T-helper 2 cell treated with Interferon-gamma antibody and Interleukin-4, amounts not matched to agents 100 ng/mL and 5 ng/mL, for 36 hours (primary cell): ENCODE measurements around the gene MACC1. TPM values are rescaled to one million over a fixed set of nuclear protein-coding genes. Genes with fewer than 3 reads are reported as not detected.

Experiments used
- intact Hi-C: fragments of 100-400 bp; cut with micrococcal nuclease; formaldehyde crosslinking; loops from one replicate; pipeline ENCODE4 v1.15.1; 2023
- total RNA-seq: library from RNA; stranded (reverse); gene quantifications from 2 replicates; pipeline ENCODE4 v1.2.3, GENCODE V29; 2022

MACC1 gene, protein sequence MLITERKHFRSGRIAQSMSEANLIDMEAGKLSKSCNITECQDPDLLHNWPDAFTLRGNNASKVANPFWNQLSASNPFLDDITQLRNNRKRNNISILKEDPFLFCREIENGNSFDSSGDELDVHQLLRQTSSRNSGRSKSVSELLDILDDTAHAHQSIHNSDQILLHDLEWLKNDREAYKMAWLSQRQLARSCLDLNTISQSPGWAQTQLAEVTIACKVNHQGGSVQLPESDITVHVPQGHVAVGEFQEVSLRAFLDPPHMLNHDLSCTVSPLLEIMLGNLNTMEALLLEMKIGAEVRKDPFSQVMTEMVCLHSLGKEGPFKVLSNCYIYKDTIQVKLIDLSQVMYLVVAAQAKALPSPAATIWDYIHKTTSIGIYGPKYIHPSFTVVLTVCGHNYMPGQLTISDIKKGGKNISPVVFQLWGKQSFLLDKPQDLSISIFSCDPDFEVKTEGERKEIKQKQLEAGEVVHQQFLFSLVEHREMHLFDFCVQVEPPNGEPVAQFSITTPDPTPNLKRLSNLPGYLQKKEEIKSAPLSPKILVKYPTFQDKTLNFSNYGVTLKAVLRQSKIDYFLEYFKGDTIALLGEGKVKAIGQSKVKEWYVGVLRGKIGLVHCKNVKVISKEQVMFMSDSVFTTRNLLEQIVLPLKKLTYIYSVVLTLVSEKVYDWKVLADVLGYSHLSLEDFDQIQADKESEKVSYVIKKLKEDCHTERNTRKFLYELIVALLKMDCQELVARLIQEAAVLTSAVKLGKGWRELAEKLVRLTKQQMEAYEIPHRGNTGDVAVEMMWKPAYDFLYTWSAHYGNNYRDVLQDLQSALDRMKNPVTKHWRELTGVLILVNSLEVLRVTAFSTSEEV
- 0.02 TPM in 2 replicates for total RNA-seq

DNA sequence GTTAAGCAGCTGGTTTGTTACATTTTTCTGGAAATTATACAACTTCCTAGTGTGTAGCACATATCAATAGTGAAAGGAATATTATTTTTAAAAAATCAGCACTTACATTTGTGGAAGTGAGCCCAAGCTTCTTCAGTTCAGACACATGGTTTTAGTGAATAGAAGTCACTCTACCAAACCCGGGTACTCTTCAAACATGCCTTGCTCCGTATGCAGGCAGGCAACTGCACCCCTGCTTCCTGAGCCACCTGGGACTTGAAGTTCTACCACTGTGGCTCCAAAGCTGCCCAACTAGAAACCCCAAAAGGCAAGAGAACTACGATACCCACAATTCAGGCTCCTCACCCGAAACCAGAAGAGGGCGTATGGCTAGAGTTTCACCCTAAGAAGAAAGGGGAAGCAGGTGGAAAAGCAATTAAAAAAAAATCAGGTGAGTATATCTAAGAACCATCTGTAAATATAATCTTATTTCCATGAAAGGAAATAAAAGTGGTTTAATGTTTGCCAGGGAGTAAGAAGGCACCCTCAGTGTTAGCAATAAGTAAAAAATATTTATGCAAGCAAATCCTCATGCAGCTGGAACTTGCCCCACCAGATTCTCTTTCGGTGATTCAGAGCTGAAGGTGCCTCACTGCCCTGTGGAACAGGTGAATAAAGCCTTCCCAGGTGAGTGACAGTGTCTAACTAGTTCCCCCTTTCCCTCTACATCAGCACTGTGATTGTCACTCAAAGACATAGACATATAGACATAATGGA, at the start of gene MACC1:
Gene MACC1, minus strand, starts transcription at position 192 of the 756 bp plus-strand sequence. CDS start 55,522 bp downstream, outside the sequence.
- intact Hi-C loops: no loop called here

DNA sequence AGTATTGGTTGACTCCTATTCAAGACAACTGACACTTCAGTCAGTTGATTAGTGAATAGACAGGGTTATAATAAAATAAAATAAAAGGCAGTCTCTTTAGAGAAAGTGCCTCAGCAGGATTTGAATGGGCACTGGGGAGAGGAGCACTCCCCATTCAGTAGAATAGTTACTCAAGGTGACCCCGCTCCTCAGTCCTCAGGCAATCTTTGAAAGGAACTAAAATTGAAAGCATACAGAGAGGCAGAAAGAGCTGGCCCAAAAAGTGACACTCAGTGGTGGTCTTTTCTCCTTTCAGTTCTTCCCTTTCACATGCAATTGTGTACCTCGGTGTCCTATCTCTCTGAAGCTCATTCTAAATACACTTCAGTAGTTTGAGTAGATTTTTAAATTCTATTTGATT, 47.4 kb upstream of the MACC1 start:
- intact Hi-C loops: no loop called here

DNA sequence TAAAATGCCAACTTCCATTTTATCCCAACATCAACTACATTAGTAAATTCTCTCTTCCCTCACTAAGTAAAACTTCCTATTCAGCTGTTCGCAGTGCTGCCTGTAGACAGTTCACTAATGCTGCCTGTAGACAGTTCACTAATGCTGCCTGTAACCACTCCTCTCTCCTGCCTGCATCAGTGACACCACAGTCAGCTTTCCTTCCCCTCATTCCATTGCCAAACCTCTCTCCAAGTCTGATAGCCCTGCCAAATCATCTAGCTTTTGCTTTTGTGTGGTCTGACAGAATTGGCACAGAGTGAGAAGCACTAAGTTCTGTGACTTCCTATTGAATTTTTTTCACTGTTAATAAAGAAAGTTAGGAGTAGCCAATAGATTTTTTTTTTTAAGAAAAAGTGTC, 43.0 kb upstream of the MACC1 start:
- intact Hi-C loops: no loop called here

DNA sequence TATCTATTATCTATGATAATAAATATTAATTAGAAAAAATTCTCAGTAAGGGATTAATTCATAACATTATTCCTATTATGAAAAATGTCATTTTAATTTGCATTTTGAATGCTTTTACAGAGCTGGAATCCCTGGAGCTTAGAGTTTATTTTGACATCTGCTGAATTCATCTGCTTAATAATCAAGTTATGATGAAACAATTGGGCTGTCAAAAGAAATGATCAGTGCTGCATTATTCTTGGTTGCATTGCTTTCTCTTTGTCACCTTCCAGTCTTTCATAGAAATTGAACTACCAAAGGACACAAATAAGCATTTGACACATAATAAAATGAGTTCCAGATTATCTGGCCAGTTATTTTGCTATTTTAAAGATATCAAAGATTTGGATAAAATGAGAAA, 40.0 kb upstream of the MACC1 start:
- intact Hi-C loops: no loop called here

DNA sequence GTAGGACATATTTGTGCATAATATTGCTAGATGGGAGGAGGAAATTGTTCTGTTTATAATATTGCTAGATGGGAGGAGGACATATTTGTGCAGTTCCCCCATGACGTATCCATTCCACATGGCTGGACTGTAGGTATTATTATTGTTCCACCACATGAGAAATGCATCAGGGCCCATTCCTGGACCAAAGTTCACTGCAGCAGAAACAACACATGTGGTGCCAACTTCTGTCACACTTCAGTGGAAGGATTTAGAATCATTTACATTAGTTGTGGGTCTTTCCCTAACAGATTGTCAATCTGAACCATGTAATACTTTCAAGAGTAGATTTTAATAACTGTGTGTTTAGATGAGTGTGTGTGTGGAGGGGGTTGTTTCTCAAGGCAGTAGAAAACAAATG, 32.7 kb upstream of the MACC1 start:
- intact Hi-C loops: no loop called here

DNA sequence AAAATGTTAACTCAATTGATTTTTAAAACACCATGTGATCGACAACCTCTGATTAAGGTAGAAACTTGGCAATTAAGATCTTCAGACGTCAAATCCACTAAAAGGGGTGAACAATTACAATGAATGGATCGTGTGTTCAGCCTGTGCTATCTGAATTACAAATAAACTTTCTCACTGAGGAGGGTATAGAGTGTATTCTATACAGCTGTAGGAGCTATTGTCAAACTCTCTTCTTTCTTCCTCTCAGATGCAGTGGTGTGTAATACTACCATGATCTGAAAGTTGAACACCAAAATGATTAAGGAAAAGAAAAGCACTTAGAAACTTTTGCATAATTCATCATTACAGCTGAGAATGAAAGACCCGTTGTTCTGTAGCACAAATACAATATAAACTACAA, 32.2 kb upstream of the MACC1 start:
- intact Hi-C loops: no loop called here

DNA sequence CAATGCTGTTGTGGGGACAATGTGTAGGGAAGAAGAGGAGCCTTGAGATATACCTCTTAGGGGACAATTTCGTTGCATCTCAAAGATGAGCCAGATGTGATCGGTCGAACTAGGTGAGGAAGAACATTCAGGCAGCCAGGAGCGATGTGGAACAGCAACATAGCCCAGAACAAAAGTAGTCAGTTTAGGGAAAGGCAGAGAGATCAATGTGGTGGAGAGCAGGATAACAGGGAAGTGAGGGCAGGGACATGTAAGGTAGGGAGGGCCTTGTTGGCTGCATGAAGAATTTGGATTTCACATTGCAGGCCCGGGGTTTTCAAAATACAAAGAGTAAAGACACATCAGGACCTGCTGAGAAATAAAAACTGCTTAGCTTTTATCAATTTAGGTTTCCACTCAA, 29.1 kb upstream of the MACC1 start:
- intact Hi-C loops: no loop called here

DNA sequence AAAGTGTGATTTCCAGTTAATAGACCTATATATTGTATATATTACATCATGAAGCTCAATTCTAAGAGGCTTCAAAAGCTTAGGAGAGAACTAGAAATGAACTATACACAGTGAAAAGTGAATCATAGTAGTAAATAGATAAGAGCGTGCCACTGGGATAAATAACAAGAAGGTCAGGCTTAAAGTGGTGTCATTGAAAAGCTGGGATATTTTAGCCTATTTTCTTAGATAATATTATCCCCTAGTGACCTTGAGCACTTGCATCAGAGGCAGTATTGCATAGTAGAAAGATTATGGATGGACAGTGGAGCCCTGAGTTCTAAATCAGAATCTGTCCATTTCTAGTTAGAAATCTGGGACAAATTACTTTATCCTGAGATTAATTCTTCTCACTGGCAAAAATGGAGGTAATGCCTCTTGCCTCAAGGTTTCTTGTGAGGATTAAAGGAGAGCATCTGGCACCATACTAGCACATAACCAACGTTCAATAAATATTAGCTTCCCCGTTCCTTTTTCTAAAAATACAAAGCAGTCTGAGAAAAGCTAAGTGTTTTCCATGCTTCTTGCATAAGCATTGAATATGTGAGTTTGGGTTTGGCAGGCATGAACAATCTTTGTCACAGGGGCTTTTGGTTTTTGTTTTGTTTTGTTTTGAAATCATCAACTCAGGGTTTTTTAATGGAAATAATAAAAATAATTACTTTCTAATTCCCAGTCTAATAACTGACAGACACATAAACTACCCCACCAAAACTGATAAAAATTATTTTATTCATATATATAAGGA, 27.3 kb upstream of the MACC1 start:
- intact Hi-C loops: no loop called here

DNA sequence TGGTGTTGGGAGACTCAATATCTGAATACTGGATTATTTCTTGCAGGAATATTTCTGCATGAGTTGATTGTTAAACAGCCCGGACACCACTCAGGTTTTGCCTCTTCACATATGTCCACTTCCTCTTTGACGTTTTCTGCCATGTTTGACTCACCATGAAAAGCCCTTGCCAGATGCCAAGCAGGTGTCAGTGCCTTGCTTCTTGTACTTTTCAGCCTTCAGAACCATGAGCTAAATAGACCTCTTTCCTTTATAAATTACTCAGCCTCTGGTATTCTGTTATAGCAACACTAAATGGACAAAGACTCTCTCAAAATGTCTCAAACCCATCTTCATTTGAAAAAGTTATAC, 24.7 kb upstream of the MACC1 start:
- intact Hi-C loops: no loop called here

DNA sequence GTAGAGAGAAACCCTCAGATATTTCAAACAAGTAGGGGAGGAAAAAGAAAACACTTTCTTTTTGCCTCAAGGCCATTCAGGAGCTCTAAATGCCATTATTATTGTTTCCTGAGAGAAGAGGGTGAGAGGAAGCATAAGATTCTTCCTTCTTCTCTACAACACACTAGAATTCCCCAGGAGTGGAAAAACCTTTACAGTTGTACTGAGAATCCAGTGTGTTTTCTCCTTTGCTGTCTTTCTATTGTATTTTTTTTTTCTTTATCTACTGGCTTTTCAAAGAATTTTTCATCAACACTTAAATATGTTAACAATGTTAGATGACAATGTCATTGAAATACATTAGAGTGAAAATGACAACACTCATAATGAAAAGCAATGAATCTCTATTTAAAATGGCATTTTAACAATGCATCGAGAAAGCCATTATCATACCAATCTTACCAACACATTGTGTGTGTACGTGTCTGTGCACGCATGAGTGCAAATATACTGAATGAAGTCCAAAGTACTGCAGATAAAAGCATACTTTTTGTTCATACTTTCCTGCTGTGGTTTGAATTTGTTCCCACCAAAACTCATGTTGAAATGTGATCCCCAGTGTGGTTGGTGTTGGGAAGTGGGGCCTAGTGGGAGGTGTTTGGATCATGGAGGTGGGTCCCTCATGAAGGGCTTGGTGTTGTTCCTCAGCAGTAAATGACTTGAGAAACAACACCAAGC, 24.2 kb upstream of the MACC1 start:
- intact Hi-C loops: no loop called here

DNA sequence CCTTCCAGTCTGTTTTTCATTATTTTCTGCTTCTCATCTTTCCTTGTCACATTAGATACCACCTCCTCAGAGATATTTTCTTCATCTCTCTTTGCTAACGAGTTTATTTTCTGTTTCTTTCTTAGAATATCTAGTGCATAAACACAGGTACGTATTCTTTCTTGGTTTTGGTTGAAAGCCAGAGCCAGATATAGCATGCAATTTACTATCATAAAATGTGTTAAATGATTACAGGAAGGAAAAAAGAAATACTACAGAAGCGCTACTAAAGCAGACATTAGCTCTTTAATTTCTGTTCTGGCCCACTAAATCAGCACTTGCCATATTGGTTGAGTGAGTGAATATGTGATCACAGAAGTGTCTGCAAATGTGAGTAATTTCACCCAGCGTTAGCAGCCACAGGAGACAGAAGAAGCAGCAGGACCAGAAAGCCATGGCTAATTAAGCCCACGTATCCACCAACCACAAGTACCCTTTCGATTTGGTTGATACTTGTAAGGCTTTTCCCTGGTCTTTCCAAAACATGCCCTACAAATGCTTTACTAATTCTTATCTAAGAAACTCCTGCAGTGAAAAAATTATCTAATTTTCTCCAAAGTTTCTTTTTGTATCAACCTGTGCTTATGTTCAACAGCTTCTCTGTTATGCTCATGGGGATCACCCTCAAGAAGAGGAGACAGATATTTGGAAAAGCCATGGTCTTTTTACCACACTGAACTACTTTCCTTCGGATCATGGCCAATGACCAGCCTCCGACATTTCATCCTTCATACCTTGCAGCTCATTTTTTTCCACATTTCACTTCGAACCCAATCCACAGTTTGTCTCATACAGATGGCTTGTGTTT, 23.1 kb upstream of the MACC1 start:
- intact Hi-C loops: no loop called here

DNA sequence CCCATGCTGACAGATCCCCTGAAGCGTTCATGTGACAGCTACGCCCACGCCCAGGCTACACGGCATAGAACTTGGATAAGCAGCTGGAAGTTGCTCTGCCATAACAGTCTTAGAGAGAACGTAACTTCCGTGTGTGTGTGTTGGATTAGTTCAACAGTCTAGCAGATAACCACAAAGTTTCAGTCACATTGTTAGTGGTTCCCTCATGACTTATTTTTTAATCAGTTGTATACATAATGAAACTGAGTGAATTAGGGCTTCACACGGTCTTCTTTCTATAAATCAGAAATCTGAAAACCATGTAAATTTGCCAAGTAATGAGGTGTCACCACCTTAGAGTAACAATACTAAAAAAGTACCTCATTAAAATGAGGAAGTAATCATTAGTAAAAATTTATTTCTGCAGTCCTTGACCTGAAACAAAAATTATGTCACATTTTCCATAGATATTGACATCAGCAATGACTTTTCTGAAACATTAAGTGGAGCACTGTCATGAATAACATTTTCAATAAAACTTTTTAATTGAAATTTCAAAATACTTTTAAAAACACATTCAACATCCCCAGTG, 21.7 kb upstream of the MACC1 start:
- intact Hi-C loops: loop anchor here (5.0 kb wide), 1 partner anchor 1763 kb away; no protein-coding TSS in a partner anchor

DNA sequence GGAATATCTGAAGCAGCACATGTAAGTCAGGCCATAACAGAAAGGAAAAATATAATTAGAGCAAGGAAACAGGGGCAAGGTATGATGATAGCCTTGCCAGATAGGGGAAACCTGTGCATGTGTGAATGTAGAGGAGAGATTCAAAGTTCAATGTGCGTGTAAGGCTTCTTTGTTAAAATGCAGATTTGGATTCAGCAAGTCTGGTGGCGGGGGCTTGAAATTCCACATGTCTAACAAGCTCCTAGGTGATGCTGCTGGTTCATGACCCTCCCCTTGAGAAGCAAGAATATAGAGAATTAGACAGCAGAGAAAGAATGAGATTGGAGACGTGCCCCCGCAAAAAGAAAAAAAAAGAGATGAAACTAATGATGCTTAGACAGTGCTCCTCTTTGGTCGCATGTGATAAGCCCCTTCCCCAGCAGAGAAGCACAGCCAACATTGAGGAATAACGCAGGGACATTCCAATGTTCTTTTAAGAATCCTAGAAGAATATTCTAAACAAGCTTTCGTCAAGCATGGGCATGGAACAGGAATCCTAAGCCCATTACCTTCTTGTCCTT, 21.1 kb upstream of the MACC1 start:
- intact Hi-C loops: loop anchor here (5.0 kb wide), 1 partner anchor 1764 kb away; no protein-coding TSS in a partner anchor

DNA sequence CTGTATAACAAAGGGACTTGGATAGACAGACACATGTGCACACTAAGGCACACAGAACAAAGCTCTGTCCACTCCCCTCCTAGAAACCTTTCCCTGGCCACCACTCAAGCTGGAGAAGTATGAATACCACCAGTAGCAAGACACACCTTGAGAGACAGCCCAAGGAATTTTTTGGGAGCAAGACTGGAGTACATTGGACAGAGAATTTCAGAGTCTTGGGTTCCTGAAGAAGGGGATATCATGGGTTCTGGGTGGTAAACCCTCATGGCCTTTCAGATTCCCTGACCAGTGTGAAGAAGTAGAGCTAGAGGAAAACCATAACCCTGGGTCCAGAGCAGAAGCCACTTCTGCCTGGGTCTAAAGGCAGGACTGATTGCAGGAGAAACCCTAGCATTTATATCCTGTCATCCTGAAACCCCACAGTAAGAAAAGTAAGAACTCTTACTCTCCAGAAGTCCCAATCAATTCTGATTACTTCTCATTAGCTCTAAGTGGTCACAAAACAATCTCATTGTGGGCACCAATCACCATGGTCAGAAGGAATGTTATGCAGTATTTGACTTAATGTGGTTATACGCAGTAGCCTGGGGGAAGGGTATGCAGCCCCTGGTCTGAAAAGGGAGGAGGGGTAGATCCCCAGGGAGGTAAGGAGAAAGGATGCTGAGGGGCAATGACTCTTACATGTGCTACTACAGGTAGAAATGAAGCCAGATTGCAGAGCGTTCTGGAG, 20.4 kb upstream of the MACC1 start:
- intact Hi-C loops: loop anchor here (5.0 kb wide), 1 partner anchor 1765 kb away; no protein-coding TSS in a partner anchor

DNA sequence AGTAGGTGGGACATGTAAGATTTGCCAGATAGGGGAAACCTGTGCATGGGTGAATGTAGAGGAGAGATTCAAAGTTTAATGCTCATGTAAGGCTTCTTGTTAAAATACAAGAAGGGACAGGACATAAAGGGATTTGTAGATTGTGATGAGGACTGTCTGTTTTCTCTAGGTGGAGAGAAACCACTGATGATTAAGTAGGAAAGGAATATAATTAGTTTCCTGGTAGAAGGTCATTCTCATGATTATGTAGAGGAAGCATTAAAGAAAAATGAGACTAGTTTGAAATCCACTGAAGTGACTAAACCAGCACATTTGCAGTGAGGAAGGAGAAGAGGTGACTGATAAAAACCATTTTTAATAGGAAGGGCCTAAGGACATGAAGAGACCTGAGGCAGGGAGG, 19.6 kb upstream of the MACC1 start:
- intact Hi-C loops: loop anchor here (5.0 kb wide), 1 partner anchor 1766 kb away; no protein-coding TSS in a partner anchor

DNA sequence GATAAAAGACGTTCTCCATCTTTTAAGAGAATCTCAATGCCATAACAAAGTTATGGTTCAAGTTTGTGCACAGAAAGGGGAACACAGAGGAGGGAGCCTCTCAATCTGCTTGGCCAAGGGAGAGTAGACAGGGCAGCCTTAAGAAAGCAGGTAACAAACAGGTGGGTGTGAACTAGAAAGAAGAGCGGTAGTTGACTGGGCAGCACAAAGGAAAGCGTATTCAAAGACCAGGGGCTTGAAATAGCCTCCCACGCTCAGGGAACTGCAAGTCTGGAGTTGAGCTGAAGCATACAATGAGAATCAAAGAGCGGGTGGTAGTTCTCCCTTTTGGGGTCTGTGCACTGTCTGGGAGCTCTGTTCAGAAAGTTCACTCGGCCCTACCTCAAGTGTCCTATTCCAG, 18.9 kb upstream of the MACC1 start:
- intact Hi-C loops: loop anchor here (5.0 kb wide), 1 partner anchor 1766 kb away; no protein-coding TSS in a partner anchor

DNA sequence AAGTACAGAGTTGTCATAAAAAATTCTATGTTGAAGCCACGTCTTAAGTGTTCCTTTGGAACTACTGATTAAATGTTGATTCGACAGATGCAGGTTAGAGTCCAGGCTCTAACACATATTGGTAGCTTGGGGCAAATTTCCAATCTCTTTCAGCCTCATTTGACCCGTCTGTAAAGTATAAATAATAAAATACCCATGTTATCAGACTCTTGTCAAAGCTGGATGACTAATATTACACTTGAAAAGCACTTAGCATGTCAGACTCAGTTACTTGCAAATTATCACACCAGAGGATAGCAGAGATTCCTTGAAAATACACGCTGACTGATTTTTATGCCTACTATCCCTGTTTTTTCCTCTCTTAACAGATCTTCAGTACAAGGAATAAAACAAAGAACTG, 18.1 kb upstream of the MACC1 start:
- intact Hi-C loops: loop anchor here (5.0 kb wide), 1 partner anchor 1767 kb away; no protein-coding TSS in a partner anchor

DNA sequence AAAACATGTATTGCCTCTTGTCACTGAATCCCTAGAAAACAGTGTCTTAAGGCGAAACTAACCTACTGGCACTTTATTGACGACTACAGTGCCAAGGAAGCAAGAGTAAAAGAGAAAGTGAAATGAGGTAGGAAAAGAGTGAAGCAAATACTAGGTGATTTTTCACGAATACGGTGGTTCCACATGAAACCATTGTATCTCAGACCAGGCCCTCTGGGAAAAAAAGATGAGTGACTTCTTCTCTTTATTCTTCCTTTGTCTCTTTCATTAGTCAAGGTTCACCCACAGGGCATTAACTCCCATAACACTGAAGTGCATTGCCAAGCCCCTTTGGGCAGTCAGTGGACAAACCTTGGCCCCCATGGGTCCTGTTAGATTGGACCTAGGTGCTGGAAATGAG, 16.2 kb upstream of the MACC1 start:
- intact Hi-C loops: no loop called here
